Fibroblast of skin of left quadriceps (primary cell): Measurements from ENCODE around the gene HS3ST1.

Experiments
- DNase-seq, 2 experiments: peaks; one replicate each; pipeline ENCODE4 v3.0.0-alpha.2; 2013; ENCODE audit warnings: low read depth in 2 of 2

The HS3ST1 gene

DNA sequence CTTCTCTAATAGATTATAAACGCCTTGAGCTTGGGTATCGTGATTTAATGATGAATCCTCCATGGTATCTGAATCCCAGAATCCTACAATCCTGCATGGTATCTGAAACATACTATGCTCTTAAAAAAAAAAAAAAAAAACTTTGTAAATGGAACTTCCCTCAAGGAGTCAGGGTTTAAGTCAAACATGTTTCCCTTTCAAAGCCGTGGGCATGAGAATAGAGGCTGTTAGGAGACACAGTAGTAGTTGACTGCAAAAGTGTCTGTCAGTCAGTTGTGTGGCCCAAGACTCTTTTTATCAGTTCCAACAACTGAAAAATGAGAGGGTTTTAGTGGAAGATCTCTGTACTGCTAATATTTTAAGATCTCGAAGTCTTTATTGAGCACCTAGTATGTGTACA, 2.4 kb upstream of the HS3ST1 start:
- no peak for DNase-seq

DNA sequence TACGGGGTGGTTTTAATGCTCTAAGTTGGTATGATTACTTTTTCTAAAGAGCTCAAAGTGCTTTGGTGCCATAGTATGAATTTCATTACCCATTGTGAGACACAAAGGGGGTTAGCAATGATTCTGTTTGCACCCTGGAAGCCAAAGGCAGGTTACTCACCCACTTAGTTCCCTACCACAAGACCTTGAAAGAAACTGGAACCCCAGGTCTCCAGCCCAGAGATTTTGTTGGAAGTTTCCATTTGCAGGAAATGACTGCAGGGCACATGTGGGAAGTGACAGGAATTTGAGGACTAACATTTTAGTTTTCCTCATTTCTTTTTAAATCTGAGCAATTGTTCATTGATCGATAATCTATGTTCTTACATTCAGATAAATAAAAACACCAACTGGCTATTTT, 1.8 kb upstream of the HS3ST1 start:
- DNase-seq = no peak

DNA sequence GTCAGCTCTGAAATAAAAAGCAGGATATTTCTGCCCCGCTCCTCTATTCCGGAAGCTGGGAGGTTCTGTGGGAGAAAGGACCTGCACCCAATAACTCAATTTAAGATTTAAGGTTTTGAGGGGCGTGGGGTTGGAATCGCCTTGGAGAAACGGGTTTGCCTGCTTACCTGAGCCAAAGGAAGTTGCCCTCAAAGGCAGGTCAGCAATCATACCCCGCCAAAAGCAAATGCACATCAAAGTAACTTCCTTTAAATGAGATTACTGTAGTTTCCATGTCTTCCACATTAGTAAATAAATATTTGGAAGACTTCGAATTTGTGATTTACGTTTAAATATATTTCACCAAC, 978 bp upstream of the HS3ST1 start:
- no peak for DNase-seq

DNA sequence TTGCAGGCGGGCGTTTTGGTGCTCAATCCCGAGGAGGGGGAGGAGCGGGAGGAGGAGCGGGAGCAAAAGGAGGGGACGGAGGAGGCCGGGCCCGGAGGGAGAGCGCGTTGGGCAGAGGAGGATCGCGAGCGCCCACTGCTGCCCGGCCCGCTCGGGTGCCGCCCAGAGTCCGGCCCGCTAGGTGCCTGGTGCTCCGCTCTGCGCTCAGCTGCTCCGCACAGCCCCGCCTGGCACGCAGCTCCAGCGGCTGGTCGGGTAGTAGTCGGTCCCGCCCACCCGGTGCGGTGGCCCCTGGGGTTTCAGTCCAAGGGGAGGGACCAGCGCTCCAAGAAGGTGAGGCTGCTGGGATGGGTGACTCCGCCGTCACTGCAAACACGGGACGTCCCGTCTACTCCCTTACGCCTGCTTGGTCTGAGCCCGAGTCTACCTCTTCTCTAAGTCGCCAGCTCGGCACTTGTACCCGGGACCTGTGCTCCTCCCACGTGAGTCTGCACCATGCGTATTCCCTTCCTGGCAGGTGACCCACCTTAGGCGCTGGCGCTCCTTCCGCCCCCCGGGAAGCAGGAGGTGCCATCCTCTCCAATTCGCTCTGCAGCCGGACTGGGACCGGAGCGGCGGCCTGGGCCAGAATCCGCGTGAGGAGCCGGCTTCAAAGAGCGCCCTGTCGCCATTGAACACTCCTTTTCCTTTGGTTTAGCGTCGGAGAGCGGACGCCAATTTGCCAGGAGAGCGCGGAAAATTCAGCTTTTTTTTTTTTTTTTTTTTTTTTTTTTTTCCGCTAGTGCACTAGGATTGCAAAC, 405 bp upstream of the HS3ST1 start:
- peak in 1 of 2 experiments; percentile 11 for DNase-seq

DNA sequence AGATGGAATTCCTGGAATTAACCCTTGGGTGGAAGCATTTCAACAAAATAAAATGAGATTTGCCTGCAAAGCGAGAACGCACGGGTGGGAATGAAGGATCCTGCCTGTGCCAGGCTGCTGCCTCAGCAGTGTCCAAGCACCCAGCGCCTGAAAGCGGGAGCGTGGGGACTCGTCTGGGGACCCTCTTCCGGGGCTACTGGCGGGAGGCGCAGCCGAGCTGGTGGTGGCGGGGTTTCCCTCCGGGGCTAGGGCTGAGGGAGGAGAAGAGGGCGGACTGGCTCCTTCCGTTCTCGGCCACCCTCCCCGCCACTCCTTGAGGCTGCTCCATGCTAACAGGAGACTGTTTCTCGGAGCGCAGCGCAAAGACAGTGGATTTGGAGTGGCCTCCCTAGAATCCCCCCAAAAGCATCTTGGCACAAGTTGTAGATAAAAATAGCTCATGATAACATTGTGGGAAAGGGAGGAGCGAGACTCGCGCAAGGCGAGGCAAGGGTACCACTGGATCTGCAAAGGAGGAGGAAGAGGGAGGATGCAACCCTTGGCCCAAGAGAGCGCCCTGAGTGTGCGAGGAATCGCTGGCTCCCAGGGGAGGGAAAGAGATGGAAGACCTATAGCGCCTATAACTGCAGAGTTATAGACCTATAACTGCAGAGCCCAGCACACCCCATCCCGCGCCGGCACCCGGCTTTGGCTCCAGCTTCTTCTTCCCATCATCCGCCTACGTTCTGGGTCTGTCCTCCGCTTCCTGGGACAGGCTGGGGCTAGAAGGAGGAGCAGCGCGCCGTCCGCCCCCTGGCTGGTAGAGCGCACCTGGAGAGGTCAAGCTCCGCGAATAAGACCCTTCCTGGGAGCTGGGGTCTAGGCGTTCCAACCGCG, 1.3 kb downstream of the HS3ST1 start:
- DNase-seq = no peak

DNA sequence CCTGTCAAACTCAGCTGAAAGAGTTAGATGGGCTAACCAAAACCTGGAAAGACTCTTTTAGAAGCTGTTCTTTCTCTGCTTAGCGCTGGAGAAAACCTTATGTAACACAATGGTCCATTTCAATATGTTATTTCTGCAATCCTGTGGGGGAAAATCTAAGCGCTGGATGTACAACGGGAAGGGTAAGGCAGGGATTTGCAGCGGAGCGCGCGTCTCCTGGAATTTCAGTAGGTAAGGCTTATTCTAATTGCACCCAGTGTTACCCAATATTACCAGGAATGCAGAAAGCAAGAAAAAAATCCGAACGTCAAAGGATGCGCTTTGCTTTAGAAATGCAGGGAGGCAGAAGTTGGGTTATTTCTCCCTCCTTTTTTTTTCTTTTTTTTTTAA, 2.0 kb downstream of the HS3ST1 start:
- DNase-seq = no peak

DNA sequence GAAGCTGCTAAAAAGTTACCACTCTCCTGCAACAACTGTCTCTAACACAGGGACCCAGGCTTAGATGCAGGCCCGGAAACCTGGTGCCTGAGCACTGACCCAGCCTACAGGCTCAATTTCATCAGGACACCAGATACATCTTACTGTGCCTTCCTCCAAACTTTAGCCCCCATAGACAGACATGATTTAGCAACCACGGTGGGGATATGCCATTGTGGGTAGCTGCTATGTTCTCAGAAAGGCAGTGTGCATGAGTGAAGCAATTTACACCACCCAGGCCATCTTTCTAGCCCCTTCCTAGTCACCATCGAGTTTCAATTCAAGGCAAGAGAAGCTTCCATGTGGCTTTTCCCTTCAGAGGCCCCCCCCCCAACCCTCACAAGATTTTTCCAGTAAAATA, 2.7 kb downstream of the HS3ST1 start:
- DNase-seq = no peak

DNA sequence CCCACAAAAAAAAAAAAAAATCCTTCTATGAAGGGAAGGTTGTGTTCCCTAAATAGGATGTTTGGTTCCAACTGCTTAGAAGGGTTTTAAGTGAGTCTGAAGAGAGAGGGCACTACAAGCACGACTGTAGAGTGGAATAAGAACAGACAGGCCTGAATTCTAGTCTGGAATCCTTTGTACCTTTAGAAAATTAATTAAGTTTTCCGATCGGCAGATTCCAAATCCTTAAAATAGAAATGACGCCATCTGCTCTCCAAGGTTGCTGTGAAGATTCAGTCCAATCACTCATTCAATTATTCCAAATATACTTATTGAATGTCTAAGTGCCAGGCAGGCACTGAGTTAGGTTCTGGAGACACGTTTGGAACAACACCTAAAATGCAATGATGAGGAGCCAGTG, 3.8 kb downstream of the HS3ST1 start:
- DNase-seq = no peak

DNA sequence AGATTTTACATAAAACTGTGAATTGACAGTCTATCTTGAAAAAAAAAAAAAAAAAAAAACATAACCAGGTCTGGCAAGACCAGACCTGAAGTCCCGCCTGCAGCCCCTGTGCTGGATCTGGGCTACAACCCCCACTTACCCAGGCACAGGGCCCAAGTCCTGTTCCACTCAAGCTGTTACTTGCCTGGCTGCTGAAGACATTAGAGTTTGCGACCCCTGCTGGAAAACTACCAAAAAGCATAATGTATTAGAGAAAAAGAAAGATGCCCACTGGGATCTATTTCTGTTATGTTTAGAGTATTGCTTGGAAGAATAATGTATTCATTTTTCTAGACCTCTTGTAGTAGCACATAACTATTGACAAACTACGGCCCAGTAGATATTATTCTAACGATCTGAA, 4.7 kb downstream of the HS3ST1 start:
- DNase-seq = peak in 1 of 2 experiments; percentile 7

DNA sequence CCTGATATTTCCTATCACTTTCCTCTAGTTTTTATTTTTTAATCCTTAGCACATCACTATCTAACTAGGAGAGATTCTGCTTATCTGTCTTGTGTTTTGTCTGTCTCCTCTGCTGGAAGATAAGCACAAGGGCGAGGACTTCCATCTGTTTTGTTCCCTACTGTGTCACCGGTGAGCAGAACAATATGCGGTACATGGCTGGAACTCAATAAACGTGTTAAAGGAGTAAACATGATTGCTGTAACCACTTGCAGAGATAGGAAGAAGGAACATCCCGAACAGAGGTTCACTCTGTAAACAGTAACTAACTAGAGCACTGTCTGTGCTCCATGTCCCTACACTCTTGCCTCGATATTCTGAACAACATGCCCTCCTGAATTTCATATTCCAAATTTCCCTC, 5.2 kb downstream of the HS3ST1 start:
- DNase-seq = no peak

DNA sequence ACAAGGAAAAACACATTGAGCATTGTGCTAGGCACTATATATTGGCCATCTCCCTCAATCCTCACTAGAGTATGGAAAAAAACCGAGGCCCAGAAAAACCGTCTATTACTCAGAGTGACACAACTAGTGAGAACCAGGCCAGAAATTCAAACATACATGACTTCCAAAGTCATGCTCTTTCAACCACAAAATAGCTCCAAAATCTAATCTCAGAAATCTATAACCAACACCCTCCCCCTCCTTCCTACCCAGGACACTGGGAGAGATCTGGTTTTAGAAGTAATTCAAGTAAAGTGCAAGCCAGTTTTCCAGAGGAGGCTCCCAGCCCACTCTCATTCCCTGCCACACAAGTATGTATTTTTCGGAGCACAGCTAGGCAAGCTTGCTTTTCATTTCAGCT, 7.6 kb downstream of the HS3ST1 start:
- DNase-seq = no peak

DNA sequence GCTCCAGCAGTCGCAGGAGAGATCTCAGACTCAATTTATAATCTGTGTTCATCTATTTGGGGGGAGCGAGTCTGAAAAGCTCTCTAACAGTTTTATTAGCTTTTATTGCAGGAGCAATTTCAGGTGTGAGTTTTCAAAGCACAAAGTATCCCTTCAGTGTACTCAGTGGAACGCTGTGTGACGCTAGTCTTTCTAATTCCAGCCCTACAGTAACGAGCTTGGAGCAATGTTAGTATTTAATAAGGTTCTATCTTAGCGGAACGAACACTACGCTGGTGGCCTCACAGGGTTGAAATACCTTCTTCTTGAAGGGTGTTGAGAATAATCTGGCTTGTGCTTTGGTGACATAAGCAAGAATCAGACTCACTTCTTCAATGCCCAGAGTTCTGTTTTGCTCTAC, 8.4 kb downstream of the HS3ST1 start:
- DNase-seq = no peak

DNA sequence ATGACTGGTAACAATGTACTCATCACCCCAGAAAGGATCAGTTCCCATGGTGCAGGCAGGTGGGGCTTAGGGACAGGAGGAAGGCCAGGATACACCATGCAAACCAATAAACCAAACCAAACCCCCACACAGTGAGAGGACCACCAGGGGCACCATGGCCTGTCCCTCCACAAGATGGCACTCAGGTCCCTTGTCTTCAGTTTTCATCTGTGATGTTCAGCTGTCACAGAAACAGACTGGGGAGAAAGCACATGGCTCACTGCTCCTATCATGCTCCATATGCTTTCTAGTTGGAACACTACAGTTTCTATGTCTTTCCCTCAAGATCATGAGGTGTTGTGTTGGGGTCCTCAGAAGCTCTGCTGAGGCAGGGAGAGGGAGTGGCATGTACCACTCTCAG, 10.1 kb downstream of the HS3ST1 start:
- DNase-seq = no peak

DNA sequence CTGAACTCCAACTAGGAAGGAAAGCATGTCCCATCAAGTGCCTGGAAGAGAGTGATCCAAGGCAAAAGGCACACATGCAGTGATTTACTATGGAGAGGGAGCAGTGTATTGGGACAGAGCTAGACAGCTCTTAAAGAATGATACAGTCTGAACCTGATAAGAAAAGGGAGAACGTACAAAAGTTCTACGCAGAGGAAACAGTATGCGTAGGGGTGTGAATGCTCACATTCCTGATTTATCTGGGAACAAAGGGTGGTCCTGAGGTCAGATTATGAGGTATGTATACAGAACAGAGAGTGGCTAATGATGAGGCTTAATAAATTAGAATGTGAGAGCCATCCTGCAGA, 12.0 kb downstream of the HS3ST1 start:
- DNase-seq = no peak

DNA sequence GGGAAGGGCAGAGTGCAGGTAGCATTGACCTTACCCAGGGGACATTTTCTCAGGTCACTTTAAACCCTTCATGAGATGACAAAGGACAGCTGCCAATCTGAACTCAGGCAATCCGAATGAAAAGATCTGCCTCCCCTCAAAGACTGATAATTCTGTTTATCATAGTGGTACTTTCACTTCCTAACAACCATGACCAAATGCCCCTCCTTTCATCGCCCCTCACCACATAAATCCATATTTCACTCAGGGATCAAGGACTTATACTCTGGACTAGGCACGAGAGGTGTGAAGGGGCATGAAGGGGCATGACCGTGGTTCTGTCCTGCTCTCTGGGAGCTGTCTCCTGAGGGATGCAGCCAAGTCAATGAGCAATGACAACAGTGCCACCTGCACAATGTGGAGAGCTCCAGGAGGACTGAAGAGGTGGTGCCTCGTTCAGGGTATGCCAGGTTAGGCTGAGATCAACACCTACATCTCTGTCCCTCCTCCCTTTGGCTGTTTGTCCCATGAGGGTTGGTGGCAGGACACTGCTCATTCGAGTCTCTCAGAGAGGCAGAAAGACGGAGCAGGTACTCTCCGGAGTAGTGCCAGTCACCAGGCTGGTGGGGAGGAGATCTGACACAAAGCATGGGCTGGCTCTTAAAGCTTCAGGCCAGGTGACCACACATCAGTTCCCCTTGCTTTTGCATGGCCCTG, 12.5 kb downstream of the HS3ST1 start:
- no peak for DNase-seq

DNA sequence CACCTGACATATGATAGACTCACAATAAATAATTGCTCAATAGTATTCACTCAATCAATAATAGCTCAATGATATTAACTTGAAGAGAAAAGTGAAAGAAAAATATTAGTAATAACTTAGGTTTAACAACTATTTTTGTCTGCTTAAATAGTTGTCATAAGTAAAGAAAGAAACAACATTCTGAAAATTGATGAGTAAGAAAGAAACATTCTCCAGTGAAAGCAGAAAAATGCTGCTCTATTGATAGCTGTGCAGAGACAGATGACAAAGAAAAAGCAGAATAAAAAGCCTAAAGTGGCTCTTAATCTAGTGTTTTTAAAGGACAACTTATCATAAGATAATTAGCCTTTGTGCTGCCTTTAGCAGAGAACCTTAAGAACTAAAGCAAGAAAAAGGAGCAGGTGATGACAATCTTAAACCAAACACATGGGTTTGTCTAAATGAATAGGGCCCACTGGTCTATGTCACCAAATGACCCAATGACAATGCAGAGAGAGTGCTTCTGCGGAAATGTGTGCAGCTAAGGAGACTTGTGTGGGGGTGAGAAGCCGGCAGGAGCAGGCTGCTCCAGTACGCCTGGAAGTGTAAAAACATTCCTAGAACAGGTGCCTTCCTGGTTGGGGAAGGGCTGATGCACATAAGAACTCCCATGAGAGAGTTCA, 13.2 kb downstream of the HS3ST1 start:
- no peak for DNase-seq

DNA sequence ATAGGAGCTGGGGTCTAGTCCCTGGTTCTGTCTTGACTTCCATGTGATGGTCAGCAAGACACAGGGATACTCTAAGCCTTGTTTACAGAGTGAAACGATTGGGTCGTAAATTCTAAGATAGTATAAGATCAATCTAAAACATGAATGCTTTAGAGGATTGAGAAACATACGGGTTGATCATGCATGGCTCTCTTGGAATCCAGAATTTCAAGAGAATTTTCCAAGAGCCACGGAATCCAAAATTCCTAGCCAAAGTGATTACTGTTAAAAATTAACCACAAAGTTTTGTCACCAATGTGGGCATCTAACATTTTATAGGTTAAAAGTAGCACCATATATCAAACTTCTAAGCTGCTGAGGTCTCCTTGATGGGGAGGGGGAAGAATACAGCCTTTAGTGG, 16.5 kb downstream of the HS3ST1 start:
- DNase-seq = no peak

DNA sequence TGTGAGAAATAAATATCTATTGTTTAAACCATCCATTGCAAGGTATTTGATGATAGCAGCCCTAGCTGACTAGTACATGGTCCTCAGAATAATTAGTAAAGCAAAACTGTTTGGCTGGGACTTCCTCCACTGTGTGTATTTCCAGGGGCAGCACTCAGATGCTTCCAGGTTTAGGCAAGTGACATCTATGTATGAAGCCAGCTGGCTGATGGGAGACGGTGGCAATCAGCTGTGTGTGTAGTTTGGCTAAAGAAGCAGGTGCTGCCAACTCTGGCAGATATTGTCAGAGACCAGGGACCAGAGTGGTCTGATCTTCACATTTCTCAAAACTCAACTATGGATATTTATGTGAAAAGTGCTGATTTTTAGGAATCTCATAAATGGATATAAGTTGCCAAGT, 19.1 kb downstream of the HS3ST1 start:
- no peak for DNase-seq

DNA sequence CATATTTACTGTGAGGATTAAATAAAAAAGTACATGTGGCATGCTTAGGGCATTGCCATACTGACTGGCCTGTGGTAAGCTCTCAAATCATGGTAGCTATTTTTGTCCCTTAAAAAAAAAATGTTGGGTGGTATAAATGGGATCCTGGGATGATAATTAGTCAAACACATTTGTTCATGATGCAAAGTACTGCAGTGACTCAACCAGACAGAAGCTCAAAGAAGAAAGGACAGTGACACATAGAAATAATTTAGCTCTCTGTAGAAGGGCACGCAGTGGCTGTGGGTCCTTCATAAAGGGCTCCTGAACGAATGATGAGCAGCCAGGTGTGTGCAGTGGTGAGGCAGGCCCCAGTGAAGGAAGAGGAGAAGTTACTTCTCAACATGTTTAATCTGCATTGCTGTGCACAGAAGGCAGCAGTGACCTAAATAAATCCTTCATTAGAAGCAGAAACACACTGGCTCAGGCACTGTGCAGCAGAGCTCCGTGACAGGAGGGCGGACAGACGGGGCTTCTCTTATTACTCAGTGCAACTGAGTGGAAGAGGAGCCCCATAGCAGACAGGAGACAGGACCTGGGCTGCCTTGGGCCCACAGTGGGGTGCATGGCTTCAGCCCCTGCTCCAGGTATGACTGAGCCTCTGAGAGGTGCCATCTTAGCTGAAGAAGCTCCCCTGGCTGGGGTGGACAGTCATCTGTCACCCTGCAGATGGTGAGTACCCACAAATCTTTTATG, 20.3 kb downstream of the HS3ST1 start:
- no peak for DNase-seq

DNA sequence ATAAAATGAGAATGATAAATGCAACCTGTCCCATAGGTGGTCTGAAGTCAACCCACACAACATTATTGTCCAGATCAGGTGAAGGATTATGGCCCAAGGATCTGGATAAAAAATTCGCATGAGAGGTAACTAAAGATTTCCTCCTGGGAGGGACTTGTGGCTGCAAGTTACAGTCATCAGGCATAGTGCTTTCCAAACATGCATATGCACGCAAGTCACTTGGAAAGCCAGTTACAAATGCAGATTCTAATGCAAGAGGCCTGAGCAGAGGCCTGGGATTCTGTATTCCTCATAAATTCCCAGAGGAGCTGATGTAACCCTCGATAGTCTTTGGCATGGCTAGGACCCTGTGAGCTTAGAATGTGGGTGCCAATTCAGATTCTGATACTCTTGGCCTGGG, 21.1 kb downstream of the HS3ST1 start:
- DNase-seq = no peak

DNA sequence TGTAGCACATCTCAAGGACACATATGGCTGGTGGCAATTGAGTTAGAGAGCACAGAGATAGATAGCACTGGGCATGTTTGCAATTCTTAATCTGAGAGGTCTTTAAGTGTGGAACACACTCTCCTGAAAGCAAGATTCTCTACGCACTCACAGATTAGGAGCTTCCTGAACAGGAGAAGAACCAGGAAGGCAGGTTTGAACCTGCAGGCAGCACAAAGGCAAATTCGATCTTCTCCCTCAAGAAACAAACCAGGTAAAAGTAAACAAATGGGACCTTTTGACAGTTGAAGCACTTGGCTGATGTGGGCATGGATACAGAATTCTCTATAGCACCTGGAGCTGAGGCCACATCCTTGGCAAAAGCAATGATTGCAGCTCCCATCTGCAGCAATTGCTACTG, 24.3 kb downstream of the HS3ST1 start:
- DNase-seq = no peak

DNA sequence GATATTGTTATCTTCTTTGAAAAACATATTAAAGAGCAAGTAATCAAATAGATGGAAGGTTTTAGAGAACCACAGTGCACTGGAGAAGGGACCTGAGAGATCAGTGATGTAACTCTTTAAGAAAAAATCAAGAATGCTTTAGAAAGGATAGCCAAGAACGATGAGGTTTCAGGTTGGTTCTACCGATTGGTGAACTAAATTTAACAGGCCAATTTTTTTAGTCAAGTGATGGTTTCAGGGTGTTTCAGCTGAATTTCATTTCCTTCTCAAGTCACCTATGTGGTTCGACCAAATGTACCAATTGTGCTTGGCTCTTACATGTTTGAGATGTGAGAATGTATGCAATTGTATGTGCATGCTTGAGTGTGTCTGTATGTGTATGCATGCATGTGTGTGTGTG, 26.5 kb downstream of the HS3ST1 start:
- DNase-seq = no peak
